Hindlimb muscle (tissue), 1 donor: ENCODE measurements around the gene DCUN1D1. TPM values are rescaled to one million over a fixed set of nuclear protein-coding genes. Genes with fewer than 3 reads are reported as not detected.

Source experiments
- DNase-seq: peaks from one replicate; pipeline ENCODE4 v3.0.0-alpha.2; 2013
- polyA plus RNA-seq: library from polyadenylated mRNA; unstranded; fragments of 120-200 nt; gene quantifications from one replicate; pipeline ENCODE4 v1.2.1, GENCODE V29; 2013; ENCODE audit not compliant: insufficient read length

Gene DCUN1D1
- polyA plus RNA-seq, 1 donor = 29.0 TPM

DNA sequence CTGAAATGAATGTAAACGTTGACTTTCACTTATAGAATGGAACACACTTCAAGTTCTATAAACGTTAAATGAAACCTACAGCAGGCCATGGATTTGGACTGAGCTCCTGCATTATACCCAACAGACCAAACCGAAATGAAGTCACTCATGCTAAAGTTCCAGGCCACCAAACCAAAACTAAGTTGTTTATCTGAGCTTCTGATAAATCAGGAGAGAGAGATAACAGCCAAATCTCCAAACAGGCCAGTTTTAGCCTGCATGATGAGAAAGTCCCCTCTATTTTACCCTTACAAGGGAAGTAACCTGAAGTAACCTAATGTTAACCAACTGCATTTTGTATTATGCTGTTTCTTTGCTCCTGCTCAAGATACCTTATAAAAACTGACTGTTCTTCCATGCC is 44.5 kb downstream of the DCUN1D1 start:
- DNase-seq = no peak

DNA sequence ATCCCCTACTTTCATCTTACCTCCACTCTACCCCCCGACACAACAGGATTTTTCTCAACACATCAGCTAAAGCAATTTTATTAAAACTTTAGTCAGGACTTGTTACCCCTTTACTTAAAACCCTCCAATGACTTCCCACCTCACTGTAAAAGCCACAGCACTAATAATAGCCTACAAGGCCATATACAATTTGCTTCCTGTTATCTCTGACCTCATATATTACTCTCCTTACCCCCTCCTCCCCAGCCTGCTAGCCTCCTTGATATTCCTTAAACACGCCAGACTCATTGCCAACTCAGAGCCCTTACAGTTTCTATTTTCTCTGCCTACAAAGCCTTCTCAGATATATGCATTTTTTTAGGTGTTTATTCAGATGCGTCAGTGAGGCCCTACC is 54.4 kb downstream of the DCUN1D1 start:
- no peak for DNase-seq

DNA sequence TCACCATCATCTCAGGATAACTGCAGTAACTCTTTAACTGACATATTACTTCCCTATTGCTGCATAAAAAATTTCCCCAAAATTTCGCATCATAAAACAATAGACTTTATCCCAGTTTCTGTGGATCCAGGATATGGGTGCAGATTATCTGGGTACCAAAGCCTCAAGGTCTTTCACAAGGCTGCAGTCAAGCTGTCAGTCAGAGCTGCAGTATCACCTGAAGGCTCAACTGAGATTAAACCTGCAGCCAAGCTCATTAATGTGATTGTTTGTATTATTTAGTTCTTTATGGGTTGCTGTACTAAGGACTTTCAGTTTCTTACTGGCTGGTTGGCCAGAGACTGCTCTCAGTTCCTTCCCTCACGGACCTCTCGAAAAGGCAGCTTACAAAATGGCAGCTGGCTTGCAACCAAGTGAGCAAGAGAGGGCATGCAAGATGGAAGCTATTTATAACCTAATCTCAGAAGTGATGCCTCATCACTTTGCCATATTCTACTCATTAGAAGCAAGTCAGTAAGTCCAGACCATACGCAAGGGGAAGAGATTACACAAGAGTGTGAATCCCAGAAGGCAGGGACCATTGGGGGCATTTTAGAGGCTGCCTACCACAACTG is 54.9 kb downstream of the DCUN1D1 start:
- DNase-seq = no peak

DNA sequence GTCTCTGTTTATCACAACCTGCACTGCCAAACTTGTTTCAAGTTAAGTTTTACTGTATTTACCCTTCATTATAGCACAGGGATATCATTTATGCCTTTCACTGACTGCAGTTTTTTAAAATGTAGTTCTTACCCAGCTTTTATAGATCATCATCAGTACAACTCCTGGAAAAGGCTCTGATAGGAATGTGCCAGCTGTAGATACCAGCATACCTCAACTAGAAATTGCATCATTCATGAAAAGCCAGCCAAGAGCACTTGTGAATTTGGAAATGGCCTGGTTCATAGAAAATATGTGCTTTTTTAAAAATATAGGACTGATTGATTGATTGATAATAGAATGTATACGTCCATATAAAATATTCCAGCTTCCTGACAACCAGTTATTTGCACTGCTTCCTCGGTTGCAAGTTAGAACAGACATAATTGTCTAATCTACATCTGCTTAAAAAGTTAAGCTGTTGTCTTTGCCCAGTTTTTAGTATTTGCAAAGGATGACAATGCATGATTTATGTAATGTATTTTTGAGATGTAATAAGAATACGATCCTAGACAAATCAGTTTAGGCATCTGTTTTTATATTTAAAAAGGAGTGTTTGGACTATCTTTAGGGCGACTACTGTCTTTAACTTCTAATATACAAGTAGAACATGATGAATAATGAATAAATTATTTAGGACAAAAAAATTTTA is 58.5 kb downstream of the DCUN1D1 start:
- no peak for DNase-seq

DNA sequence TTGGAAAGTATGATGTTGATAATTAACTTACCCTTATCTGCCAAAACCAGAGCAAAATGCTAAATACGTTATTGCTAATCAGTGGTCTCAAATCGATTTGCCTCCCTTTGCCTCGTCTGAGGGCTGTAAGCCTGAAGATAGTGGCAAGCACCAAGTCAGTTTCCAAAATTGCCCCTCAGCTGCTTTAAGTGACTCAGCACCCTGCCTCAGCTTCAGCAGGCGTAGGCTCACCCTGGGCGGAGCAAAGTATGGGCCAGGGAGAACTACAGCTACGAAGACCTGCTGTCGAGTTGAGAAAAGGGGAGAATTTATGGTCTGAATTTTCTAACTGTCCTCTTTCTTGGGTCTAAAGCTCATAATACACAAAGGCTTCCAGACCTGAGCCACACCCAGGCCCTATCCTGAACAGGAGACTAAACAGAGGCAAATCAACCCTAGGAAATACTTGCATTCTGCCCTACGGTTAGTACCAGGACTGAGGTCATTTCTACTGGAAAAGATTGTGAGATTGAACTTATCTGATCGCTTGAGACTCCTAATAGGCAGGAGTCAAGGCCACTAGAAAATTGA is 59.7 kb downstream of the DCUN1D1 start:
- DNase-seq = no peak

DNA sequence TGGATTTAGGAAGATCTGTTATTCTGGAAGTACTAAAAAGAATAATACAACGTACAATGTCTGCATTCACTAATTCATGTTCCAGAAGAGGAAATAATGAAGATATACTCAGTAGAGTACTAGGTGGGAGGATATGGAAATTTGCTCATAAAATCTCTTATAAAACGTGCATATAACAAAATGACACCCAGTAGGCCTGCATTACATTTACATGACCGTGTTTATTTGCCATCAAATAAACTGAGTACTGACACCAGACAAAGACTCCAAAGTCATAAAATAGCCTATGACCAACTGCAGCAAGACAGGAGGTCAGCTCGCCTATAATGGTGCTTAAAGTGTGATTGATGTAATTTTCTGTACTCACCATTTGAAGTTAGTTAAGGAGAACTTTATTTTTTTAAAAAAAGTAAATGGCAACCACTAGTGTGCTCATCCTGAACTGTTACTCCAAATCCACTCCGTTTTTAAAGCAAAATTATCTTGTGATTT is 60.4 kb downstream of the DCUN1D1 start:
- no peak for DNase-seq

DNA sequence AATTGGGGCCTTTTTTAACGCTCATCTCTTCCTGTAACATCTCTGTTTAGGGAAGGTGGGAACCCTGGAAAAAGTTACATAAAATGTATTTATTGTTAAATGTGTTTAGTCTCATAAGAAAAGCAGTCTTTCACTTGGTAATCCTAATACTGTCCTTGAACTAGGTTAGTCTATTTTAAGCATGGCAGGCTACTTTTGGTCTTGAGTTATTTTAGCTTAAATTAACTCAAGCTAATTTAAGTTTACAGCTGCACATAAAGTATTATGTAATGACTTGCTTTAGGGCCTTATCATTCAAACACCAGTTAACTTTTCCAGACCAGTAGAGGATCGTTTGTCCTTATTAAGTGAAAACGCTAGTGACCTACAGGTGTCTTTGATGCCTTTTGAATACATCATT is 63.2 kb downstream of the DCUN1D1 start:
- no peak for DNase-seq

DNA sequence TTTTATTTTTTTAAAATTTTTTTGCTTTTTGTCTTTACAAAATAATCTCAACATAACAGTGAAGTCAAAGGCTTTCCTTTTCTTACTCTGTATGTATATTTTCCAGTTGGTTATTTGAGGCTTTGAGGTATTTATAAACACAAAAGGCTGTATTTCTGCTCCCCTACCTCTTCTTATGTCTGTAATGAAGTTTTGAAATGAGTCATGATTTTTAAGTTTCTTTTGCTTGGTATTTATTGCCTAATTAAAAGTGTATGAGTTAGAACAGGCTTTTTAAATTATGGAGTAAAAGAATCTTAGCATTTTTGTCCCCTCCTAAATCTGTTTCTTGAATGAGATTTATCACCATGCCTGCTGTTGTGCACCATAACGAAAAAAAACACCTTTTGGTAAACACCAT is 66.0 kb downstream of the DCUN1D1 start:
- no peak for DNase-seq

DNA sequence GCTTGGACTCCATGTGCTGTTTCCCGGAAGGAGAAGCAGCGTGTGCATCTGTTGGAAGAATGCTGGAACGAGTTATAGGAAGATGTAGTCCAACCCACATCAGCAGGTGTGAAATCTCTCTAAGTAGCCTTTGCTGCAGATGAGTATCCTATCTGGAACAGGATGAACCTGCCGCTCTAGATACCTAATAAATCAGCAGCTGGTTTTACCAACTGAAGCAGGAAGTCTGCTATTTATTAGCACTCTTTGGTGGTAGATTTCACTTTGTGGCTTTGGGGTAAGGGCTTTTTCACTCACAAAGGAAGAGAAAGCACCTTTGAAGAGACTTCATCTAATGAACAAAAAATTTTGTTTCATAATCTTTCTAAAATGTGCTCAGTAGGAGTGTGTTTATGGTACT is 66.4 kb downstream of the DCUN1D1 start:
- no peak for DNase-seq

DNA sequence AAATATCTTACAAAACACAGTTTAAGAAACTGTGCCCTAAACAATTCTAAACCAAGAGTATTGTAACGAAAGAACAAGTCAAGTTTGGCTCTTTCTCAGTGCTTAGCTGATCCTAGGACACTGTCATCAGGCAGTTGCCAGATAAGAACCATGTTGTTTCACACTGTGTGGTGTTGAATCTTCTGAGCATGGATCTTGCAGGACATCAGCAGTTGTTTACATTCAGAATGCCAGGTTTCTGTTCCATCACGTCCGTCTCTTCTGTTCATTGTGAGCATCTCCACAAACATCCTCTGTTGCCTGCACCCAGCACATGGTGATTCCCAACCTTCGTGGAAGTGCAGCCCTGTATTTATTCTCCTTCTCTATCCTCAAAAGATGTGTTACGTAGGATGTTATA is 67.9 kb downstream of the DCUN1D1 start:
- DNase-seq = no peak

DNA sequence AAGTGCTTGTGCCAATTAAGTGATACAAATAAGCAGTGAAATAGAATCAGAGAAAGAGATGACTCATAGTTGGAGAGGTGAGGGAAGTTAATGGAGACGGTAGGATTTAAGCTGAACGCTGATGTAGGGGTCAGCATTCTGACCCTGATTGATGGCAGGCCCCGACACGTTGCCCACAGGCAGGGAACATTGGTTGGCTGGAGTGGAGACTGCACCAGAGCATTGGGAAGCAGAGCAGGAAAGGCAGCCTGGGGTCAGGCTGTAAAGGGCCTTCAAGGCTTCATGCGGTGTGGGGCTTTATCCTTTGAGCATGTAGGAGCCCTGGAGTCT is 68.6 kb downstream of the DCUN1D1 start:
- no peak for DNase-seq

DNA sequence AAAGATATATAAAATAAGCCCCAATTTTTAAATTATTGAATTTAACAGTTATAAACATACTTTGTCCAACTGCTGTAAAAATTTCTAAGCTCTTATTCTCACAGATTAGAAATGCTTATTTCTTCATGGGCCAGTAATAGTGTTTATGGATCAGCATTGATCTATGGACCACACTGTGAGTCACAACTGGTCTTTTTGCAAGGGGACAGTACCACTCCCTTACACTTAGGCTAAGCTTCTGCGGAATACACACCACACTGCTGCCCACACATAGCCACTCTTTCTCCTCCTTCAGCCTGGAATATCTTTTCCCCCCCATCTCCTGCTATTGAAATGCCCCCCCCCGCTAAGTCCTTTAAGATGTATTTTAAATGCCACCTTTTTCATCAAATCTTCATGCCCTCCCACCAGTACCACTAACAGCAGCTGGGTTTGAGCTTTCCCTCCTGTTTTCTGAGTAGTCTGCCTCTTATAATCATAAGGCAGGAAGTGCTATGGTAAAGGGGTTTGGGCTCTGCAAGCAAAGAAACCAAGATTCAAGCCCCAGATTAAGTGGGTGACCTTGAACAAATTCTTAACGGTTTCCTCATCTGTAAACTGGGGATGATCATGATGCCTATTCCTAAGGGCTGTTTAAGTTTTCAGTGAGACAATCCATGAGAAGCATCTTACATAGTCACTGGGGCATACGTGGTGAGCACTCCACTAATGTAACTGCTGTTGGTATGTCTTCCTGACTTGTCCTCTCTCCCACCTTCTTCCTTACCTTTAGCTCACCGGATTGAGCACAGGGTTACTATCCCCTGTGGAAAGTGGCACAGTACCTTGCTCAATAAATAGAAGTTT is 69.2 kb downstream of the DCUN1D1 start:
- DNase-seq = no peak

DNA sequence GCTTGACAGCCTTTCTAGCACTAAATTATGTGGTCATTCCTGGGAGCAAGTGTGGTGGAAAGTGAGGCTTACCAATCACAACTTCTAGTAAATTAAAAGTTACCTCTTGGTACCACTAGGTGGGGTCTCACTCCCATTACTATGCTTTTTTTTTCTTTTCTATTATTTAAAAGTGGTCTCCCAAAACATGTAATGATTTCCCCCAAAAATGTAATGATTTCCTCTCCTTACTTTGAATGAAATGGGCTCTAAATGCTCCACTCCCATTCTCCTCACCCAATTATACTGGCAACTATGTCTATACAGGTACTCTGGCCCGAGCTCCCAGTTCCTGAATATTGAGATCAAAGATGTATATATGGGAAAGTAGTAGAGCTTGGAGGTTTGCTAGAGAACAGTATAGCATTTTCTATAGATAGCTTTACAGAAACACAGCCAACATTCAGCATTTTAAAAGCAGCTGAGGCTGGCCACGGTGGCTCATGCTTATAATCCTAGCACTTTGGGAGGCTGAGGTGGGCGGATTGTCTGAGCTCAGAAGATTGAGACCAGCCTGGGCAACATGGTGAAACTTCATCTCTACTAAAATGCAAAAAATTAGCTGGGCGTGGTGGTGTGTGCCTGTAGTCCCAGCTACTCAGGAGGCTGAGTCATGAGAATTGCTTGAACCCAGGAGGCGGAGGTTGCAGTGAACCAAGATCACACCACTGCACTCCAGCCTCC is 70.9 kb downstream of the DCUN1D1 start:
- DNase-seq = no peak

DNA sequence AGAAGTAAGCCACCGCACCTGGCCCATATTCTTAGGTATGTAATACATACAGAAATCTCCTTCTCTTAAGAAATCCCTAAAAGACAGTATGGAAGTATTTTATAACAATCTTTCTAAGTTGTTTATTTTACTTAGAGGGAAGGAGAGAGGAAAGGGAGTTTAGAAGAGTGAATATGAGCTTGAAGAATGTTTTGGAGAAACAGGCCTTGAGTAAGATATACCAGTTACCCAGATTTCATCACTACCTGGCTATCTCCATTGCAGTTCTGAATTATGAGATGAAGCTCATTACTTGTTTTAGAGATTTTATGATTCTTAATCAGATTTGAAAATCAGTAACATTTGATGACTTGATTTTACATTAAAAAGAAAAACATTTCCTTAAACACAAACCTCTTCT is 71.9 kb downstream of the DCUN1D1 start:
- no peak for DNase-seq

DNA sequence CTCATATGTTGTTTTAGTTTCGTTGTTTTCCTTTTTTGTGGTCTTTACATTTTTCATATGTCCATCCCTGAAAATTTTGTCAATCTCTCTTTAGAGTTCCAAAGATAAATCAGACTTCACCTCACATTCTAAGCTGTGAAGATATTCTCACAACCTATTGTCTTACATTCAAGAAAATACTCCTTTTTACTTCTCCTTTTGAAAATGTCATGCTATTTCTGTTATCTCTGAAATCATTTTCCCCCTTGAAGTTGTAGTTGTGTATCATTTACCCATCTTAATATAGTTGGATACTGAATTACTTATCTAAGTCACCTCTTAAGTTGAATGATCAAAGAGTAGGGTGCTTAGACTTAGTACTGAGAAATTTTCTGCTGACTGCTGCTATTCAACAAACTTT is 74.3 kb downstream of the DCUN1D1 start:
- no peak for DNase-seq

DNA sequence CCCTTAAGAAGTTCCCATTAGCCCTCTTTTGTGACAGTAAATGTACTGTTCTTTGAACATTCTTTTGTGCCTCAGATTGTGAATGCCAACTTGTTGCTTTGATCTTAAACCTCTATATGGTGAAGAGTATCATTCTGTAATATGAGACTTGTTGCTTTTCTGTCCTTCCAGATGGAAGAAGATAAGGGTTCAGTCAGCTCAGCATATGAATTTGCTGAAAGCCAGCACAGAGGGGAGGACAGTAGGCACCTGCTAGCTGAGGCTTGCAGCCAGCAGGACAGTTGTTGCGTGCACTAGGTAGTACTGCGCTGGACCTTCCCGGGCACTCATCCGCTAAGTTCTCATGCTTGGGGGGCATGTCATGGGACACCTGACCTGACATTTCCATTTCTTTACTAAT is 74.7 kb downstream of the DCUN1D1 start:
- DNase-seq = no peak

DNA sequence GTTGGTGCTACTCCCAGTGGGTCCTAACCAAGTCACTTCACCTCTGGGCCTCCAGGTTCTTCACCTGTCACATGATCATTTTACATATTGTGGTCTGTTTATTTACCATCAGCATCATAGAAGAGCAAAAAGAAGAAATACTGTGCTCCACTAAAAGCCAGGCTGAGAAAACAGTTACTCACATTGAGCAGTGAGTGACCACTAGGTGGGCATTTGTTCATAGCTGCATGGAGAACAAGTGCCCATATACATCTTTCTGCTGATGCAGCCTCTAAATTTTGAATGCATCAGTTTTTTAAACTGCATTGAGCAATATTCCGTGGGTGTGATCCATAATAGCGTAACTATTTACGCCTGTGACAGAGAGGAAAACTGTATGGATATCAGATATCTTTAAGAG is 76.2 kb downstream of the DCUN1D1 start:
- DNase-seq = no peak

DNA sequence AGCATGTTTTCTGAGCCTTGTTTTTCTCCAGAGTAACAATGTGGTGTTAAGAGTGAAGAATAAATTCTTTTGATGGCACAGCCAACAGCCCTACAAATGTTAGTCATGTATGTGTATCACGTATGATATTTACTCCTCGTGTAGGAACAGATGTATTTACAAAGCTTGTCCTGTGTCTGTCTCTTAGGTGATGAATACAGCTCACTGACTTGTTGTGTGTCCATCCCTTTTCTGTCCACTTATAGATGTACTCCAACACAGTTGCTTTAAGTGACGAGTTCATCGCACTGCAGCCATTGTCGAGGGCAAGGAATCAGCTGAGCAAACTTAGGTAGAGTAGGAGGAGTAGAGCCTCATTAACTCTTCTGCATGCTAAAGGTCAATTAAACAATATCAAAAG is 78.1 kb downstream of the DCUN1D1 start:
- DNase-seq = no peak

DNA sequence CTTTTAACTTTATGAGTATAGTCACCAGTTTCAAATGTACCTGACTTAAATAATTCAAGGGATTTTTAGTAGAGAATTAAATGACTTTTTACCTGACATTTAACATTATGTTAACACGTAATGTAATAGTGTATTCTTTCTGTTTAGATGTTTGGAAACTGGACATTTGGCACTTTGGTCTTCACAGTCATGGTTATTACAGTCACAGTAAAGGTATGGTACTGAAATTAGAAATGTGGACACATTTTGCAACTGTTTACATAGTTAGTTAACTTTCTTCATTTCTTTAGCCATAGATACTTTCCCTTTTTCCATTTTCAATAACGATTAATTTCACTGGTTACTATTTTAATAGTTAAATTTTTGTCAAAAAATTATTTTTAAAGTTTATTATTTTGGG is 83.8 kb downstream of the DCUN1D1 start:
- no peak for DNase-seq

DNA sequence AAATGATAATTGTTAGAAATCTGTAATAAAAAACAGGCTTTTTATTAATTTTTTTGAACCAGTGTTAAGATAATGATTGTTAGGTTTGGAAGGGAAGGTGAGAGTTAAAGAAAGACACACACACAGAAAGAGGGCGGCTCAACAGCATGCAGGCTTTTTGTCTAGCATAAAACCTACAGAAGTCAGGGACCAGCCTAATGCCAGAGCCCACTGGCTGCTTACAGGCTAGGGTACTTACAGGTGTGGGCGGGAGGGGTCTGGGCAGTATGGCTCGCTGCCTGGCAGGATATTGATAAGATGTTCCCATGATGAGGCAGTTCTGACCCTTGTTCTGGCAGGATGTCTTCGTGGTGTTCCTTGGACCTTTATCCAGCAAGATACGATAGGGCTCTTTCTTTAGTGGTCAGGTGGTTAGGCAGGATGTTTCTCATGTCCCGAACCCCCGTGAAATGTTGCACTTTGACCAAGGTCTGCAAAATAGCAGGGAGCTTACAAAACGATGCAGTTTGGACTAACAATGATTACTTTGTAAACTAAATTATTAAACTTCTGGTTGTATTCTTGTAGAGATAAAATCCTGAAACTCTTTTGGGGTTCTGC is 84.7 kb downstream of the DCUN1D1 start:
- DNase-seq = no peak

DNA sequence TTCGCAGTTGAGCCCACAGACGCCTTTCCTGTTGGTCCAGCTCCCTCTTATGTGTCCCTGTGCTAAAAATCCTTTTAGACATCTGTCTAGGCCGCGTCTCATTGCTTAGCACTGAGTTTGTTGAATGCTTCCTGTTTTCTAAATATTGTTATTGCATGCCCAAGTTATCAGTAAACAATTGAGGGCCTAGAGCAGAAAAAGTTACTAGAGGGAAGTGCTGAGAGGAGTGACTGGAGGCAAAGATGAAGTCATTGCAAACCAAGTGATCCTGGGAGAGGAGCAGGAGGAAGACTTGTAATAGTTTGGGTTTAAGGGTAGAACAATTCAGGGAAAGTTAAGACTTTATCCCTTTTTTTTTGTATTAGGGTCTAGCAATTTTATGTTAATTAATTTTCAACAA is 88.1 kb downstream of the DCUN1D1 start:
- no peak for DNase-seq

DNA sequence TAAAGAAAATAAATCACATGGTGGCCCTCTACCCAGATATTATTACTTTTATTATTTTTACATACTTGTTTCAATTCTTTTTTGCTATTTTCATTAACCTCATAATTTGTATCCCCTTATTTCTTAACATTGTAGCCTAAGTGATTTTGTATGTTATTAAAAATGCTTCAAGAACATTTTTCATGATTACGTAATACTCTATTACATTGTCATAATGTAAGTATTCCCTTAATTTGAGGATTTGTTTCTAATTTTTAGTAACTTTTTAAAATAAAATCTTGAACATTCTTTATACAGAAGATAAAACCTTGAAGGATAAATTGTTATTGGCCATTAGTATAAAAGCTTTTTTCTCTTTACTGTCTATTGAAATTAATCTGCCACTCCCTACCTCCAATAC is 89.0 kb downstream of the DCUN1D1 start:
- DNase-seq = no peak
